Suprapubic skin (tissue), 4 donors: ENCODE results near the gene CTSD.

Source experiments
- POLR2A ChIP-seq, 2 donors: fragments of 450-650 bp; IDR thresholded peaks; one replicate each; pipeline ENCODE4 v1.6.1; 2017; ENCODE audit warnings: antibody characterized with exemption in 2 of 2, mild to moderate bottlenecking in 2 of 2, moderate library complexity in 2 of 2
- POLR2AphosphoS5 ChIP-seq, 3 donors: sonication (generic); formaldehyde crosslinking; IDR thresholded peaks; one replicate each; pipeline ENCODE4 v1.6.1; 2017; ENCODE audit warnings: antibody characterized with exemption in 3 of 3
- TF ChIP-seq, protein P1 (sequence below), 2 donors: fragments of 200-600 bp in 1 of 2; fragments of 450-650 bp in 1 of 2; sonication (generic) in 1 of 2; IDR thresholded peaks; one replicate each; pipeline ENCODE4 v1.5.1; 2016 to 2019; ENCODE audit warnings: antibody characterized with exemption in 2 of 2, mild to moderate bottlenecking in 1 of 2, moderate library complexity in 1 of 2

DNA sequence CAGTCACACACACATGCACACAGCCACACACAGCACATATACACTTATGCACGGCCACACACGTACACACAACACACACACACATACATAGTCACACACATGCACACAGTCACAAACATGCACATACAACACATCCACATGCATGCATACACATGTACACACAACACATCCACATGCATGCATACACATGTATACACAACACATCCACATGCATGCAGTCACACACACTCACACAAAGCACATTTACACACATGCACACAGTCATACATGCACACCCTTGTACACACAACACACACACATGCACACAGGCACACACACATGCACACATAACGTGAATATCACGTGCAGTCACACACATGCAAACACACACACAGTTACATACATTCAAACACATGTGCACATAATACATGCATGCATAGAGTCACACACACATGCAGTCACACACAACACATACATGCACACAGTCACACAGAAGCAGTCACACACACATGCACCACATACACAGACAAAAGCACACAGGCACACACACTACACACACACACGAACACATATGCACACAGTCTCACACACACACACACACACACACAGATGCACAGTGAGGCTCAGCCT, 32.2 kb downstream of the CTSD start:
- TF ChIP-seq, protein P1, sequence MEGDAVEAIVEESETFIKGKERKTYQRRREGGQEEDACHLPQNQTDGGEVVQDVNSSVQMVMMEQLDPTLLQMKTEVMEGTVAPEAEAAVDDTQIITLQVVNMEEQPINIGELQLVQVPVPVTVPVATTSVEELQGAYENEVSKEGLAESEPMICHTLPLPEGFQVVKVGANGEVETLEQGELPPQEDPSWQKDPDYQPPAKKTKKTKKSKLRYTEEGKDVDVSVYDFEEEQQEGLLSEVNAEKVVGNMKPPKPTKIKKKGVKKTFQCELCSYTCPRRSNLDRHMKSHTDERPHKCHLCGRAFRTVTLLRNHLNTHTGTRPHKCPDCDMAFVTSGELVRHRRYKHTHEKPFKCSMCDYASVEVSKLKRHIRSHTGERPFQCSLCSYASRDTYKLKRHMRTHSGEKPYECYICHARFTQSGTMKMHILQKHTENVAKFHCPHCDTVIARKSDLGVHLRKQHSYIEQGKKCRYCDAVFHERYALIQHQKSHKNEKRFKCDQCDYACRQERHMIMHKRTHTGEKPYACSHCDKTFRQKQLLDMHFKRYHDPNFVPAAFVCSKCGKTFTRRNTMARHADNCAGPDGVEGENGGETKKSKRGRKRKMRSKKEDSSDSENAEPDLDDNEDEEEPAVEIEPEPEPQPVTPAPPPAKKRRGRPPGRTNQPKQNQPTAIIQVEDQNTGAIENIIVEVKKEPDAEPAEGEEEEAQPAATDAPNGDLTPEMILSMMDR (IDR thresholded peaks at IDR 0.05) = no peak
- TF ChIP-seq POLR2A (IDR thresholded peaks at IDR 0.05) (no peak), POLR2AphosphoS5 (IDR thresholded peaks at IDR 0.05) (no peak)
